Measurements from ENCODE around the gene C1orf226. TPM values are rescaled to one million over a fixed set of nuclear protein-coding genes. Genes with fewer than 3 reads are reported as not detected.

The C1orf226 gene
- total RNA-seq, 1 donor from 2014 or later, result 12.6 TPM

DNA sequence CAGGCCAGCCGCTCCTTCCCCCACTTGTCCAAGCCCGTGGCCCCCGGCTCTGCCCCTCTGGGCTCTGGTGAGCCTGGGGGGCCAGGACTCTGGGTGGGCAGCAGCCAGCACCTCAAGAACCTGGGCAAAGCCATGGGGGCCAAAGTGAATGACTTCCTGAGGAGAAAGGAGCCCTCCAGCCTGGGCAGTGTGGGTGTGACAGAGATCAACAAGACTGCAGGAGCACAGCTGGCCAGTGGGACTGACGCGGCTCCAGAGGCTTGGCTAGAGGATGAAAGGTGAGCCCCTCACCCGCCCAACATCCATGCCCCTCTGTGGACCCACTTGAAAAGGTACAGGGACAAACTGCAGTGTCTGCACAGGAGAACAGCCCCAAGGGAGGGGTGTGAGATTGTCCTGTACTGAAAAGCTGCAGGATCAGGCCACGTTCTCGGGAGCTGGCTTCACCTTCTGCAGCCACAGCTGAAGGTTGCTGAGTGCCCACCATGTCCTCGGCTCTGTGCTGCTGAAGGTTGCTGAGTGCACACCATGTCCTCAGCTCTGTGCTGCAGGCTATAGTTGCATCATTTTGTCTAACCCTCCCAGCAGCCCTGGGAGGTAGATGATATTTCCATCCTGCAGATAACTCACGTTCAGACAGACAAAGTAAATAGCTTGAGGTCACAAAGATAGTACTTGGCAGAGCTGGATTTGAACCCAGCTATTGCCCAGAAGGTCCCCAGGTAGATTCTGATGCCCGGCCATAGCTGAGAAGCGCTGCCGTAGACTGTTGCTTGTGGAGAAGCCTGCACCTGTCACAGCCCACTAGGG lies 618 bp downstream of the C1orf226 start:
- Mint-ChIP-seq H3K36me3 (peaks cover 15% of the 10 kb centered on the region), H3K27me3 (no peaks in the 10 kb centered on the region), H3K4me3 (no peak overlapping the region), H3K4me1 (ENCODE audit: unreplicated experiment) (peaks cover 18% of the 10 kb centered on the region), H3K27ac (peak overlapping the region; percentile 86), H3K9me3 (peaks cover 5% of the 10 kb centered on the region)
- peak; percentile 49 for DNase-seq (ENCODE audit: extremely low spot score, unreplicated experiment)
- no peak for TF ChIP-seq CTCF (conservative IDR thresholded peaks at IDR 0.05)

GRCh38 chr1:162383091-162383490 lies 1.6 kb downstream of the C1orf226 start:
- no peak for DNase-seq (ENCODE audit: extremely low spot score, unreplicated experiment)
- peaks cover 5% of the 10 kb centered on the region for H3K9me3 Mint-ChIP-seq
- peaks cover 23% of the 10 kb centered on the region for H3K4me1 Mint-ChIP-seq (ENCODE audit: unreplicated experiment)
- H3K27ac Mint-ChIP-seq, result no peak overlapping the region
- H3K4me3 Mint-ChIP-seq, result no peak overlapping the region
- no peaks in the 10 kb centered on the region for H3K27me3 Mint-ChIP-seq
- H3K36me3 Mint-ChIP-seq, result peaks cover 15% of the 10 kb centered on the region
- no peak for TF ChIP-seq CTCF (conservative IDR thresholded peaks at IDR 0.05)

- Mint-ChIP-seq H3K27me3 (no peaks in the 10 kb centered on the region), H3K27ac (peak overlapping the region; percentile 78), H3K9me3 (peaks cover 5% of the 10 kb centered on the region), H3K36me3 (peaks cover 15% of the 10 kb centered on the region), H3K4me3 (no peak overlapping the region), H3K4me1 (ENCODE audit: unreplicated experiment) (peaks cover 23% of the 10 kb centered on the region)
- no peak for TF ChIP-seq CTCF (conservative IDR thresholded peaks at IDR 0.05)
- peak; percentile 40 for DNase-seq (ENCODE audit: extremely low spot score, unreplicated experiment)
These were observed 2.0 kb downstream of the C1orf226 start for GRCh38 chr1:162383516-162383915.

DNA sequence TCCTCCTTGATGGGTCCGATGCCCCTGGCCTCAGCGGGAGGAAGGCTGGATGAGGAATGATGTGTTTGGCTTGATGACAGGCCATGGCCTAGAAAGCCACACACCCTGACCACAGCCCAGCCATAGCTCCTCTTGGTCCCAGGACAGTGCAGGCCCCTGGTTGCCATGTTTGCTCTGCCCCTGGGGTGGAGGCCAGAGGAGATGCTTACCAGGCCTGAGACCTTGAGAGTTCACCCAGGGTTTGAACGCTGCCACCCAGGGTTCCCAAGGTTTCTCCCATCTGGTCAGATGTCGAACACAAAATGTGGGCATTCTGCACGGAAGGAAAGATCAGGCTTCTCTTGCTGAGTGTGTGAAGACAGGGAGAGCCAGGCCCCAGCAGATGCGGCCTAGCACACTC lies 2.6 kb downstream of the C1orf226 start:
- H3K36me3 Mint-ChIP-seq, result peaks cover 15% of the 10 kb centered on the region
- H3K27me3 Mint-ChIP-seq, result no peaks in the 10 kb centered on the region
- TF ChIP-seq CTCF (conservative IDR thresholded peaks at IDR 0.05), result no peak
- H3K4me1 Mint-ChIP-seq (ENCODE audit: unreplicated experiment), result peaks cover 29% of the 10 kb centered on the region
- H3K27ac Mint-ChIP-seq, result peak overlapping the region; percentile 78
- peaks cover 5% of the 10 kb centered on the region for H3K9me3 Mint-ChIP-seq
- H3K4me3 Mint-ChIP-seq, result no peak overlapping the region
- peak; percentile 37 for DNase-seq (ENCODE audit: extremely low spot score, unreplicated experiment)

DNA sequence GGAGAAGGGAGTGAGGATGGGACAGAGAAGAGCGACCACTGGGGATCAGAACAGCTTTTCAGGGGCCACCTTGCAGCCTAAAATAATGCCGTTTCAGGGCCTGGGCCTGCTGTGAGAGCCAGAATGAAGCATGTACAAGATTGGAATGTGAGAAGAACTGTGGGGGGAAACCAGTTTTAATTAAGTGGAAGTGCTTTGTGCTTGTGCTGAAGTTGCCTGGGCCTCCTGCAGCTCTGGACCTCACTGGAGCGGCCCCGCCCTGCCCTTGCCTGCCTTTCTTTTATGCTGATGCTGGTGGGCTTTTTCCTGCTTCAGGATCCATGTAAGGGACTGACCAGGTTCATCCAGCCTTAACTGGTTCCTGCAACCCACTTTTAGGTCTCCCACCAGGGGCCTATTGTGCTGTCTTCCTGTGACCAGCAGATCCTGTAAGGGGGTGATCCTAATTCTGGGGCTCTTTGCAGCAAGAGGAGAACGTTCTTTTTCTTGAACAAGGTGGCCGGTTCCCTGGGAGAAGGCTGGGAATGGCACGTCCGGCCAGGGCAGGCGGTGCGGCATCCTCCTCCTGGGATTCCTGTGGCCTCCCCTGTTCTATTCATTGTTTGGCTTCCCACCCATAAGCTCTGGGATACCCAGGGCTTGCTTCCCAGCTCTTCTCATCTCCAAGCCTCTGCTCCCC lies 3.2 kb downstream of the C1orf226 start:
- Mint-ChIP-seq H3K27me3 (no peaks in the 10 kb centered on the region), H3K4me1 (ENCODE audit: unreplicated experiment) (peaks cover 35% of the 10 kb centered on the region), H3K36me3 (peaks cover 15% of the 10 kb centered on the region), H3K4me3 (no peak overlapping the region), H3K9me3 (peaks cover 5% of the 10 kb centered on the region), H3K27ac (peak overlapping the region; percentile 83)
- no peak for TF ChIP-seq CTCF (conservative IDR thresholded peaks at IDR 0.05)
- DNase-seq (ENCODE audit: extremely low spot score, unreplicated experiment), result peak; percentile 52

Data from type B pancreatic cell (in vitro differentiated cells).